GM23338 (cell line): ENCODE data around the gene STIP1. TPM values are rescaled to one million over a fixed set of nuclear protein-coding genes. Genes with fewer than 3 reads are reported as not detected.

Experiments used
- ATAC-seq: fragments of 200-7000 bp; cut with Tn5 transposase; 3 replicates; pipeline ENCODE4 v1.9.1; 2020
- DNase-seq: peaks from one replicate; pipeline ENCODE4 v3.0.0-alpha.2; 2015; ENCODE audit warnings: low spot score
- H2AFZ ChIP-seq: fragments of 200-600 bp; sonication (generic); 2 replicates; pipeline ENCODE4 v1.8.0; 2016; ENCODE audit warnings: antibody characterized with exemption, mild to moderate bottlenecking, moderate library complexity
- H3F3A ChIP-seq: fragments of 200-600 bp; sonication (generic); replicated peaks from 2 replicates; pipeline ENCODE4 v1.8.0; 2017; ENCODE audit warnings: antibody characterized with exemption, mixed run types, low read depth
- H3K27ac ChIP-seq: fragments of 200-600 bp; sonication (generic); 2 replicates; pipeline ENCODE4 v1.6.1; 2016; ENCODE audit warnings: low read depth
- H3K27me3 ChIP-seq: fragments of 200-600 bp; sonication (generic); 2 replicates; pipeline ENCODE4 v1.8.0; 2016; ENCODE audit warnings: mild to moderate bottlenecking, mixed run types, moderate library complexity; ENCODE audit not compliant: insufficient read depth
- H3K36me3 ChIP-seq: fragments of 200-600 bp; sonication (generic); 2 replicates; pipeline ENCODE4 v1.8.0; 2016; ENCODE audit warnings: mild to moderate bottlenecking; ENCODE audit not compliant: insufficient read depth
- H3K4me1 ChIP-seq: fragments of 200-600 bp; sonication (generic); 2 replicates; pipeline ENCODE4 v1.8.0; 2016; ENCODE audit warnings: mild to moderate bottlenecking, moderate library complexity; ENCODE audit not compliant: insufficient read depth
- H3K4me2 ChIP-seq: fragments of 200-600 bp; sonication (generic); 2 replicates; pipeline ENCODE4 v1.7.1; 2017; ENCODE audit warnings: mixed run types
- H3K4me3 ChIP-seq: fragments of 200-600 bp; sonication (generic); 2 replicates; pipeline ENCODE4 v1.6.1; 2016; ENCODE audit warnings: mixed run types
- H3K79me2 ChIP-seq: fragments of 200-600 bp; sonication (generic); replicated peaks from 2 replicates; pipeline ENCODE4 v1.8.0; 2017; ENCODE audit warnings: mild to moderate bottlenecking; ENCODE audit not compliant: insufficient read depth
- H3K9me2 ChIP-seq: fragments of 200-600 bp; sonication (generic); 2 replicates; pipeline ENCODE4 v1.8.0; 2017; ENCODE audit not compliant: insufficient read depth
- H4K20me1 ChIP-seq: fragments of 200-600 bp; sonication (generic); replicated peaks from 2 replicates; pipeline ENCODE4 v1.8.0; 2017; ENCODE audit warnings: mild to moderate bottlenecking; ENCODE audit not compliant: insufficient read depth
- H3K27ac Mint-ChIP-seq: 2 replicates; pipeline ENCODE4 v1.8.0; 2020; ENCODE audit warnings: inconsistent platforms, mild to moderate bottlenecking, moderate library complexity, mixed read lengths
- H3K27me3 Mint-ChIP-seq: 3 replicates; pipeline ENCODE4 v1.8.0; 2022; ENCODE audit warnings: low read depth, mild to moderate bottlenecking, moderate library complexity, mixed read lengths, inconsistent platforms; ENCODE audit not compliant: insufficient read depth, poor library complexity
- H3K36me3 Mint-ChIP-seq: 3 replicates; pipeline ENCODE4 v1.8.0; 2021; ENCODE audit warnings: low read depth, mild to moderate bottlenecking, inconsistent platforms, moderate library complexity, mixed read lengths
- H3K4me1 Mint-ChIP-seq: 3 replicates; pipeline ENCODE4 v1.8.0; 2020; ENCODE audit warnings: mild to moderate bottlenecking, inconsistent platforms, mixed read lengths
- H3K4me3 Mint-ChIP-seq: 3 replicates; pipeline ENCODE4 v1.8.0; 2021; ENCODE audit warnings: moderate library complexity, mild to moderate bottlenecking, inconsistent platforms, mixed read lengths
- H3K9me3 Mint-ChIP-seq: 3 replicates; pipeline ENCODE4 v1.8.0; 2020; ENCODE audit warnings: moderate library complexity, mild to moderate bottlenecking, inconsistent platforms, mixed read lengths
- EZH2 ChIP-seq: fragments of 200-600 bp; sonication (generic); IDR thresholded peaks from one replicate; pipeline ENCODE4 v1.8.0; 2017; ENCODE audit warnings: antibody characterized with exemption, mild to moderate bottlenecking, low read depth; ENCODE audit not compliant: unreplicated experiment
- STAT1 ChIP-seq: IDR thresholded peaks from one replicate; pipeline ENCODE4 v1.6.1; 2016; ENCODE audit warnings: antibody characterized with exemption; ENCODE audit not compliant: unreplicated experiment
- polyA plus RNA-seq: library from polyadenylated mRNA; unstranded; fragments of >200 nt; fragmentation: Nextera tagmentation; extraction: Ambion mirVana; gene quantifications from 2 replicates; pipeline ENCODE4 v1.2.1, GENCODE V29; 2016
- total RNA-seq: library from RNA; depleted of rRNA; stranded (reverse); fragments of >200 nt; shearing (Covaris generic); gene quantifications from 2 replicates; pipeline ENCODE4 v1.2.3, GENCODE V29; 2014
- TF ChIP-seq, protein P1 (sequence below), 2 experiments: fragments of 200-600 bp in 1 of 2; sonication (generic) in 1 of 2; conservative IDR thresholded peaks; 2 replicates each; pipeline versions ENCODE4 v1.5.1 to v1.6.1; 2016 to 2017; ENCODE audit warnings: antibody characterized with exemption in 2 of 2, low read depth in 2 of 2, mild to moderate bottlenecking in 2 of 2, moderate library complexity in 1 of 2
- TF ChIP-seq, protein P2 (sequence below): IDR thresholded peaks from 2 replicates; pipeline ENCODE4 v1.6.1; 2016; ENCODE audit warnings: antibody characterized with exemption

STIP1 gene
- total and polyA plus RNA-seq, 2 experiments from 2014 or later = 213 to 351 TPM

DNA sequence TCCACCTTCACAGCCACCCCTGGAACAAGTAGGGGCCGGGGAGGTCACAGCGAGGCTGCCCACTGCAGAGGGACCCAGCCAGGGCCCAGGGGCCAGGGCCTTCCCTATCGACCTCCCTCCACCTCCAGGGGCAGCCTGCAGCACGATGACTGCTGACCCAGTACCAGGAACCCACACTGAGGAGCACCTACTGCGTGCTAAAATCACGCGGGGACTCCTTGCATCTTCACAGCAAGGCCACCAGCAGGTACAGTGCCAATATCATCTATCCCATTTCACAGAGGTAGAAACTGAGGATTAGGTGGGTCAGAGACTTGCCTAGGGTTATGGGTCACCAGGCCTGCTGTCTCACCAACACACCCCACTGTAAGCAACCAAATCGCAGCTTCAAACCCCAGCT, 34.6 kb upstream of the STIP1 start:
- H3K27ac ChIP-seq = no peak overlapping the region
- no peak overlapping the region for H3K4me2 ChIP-seq
- H3K4me3 ChIP-seq = no peak overlapping the region
- no peak for TF ChIP-seq EZH2
- Mint-ChIP-seq H3K36me3 (no peaks in the 10 kb centered on the region; the same call in 2 of the 3 replicates), H3K4me1 (peaks cover 28% of the 10 kb centered on the region), H3K4me3 (no peak overlapping the region), H3K27me3 (peaks cover 19% of the 10 kb centered on the region), H3K9me3 (no peaks in the 10 kb centered on the region), H3K27ac (no peak overlapping the region)
- H3K9me2 ChIP-seq = no peaks in the 10 kb centered on the region
- H3K27me3 ChIP-seq = no peaks in the 10 kb centered on the region
- ATAC-seq (no peak), DNase-seq (no peak)
- H3K4me1 ChIP-seq = peaks cover 11% of the 10 kb centered on the region
- 0 out of 2 replicates have a peak, but pooled peaks cover 11% of the 10 kb centered on the region for H3F3A ChIP-seq
- no peaks in the 10 kb centered on the region for H3K36me3 ChIP-seq
- no peaks in the 10 kb centered on the region for H3K79me2 ChIP-seq
- H4K20me1 ChIP-seq = no peaks in the 10 kb centered on the region; the same call in 1 of the 2 replicates
- H2AFZ ChIP-seq = no peak overlapping the region

DNA sequence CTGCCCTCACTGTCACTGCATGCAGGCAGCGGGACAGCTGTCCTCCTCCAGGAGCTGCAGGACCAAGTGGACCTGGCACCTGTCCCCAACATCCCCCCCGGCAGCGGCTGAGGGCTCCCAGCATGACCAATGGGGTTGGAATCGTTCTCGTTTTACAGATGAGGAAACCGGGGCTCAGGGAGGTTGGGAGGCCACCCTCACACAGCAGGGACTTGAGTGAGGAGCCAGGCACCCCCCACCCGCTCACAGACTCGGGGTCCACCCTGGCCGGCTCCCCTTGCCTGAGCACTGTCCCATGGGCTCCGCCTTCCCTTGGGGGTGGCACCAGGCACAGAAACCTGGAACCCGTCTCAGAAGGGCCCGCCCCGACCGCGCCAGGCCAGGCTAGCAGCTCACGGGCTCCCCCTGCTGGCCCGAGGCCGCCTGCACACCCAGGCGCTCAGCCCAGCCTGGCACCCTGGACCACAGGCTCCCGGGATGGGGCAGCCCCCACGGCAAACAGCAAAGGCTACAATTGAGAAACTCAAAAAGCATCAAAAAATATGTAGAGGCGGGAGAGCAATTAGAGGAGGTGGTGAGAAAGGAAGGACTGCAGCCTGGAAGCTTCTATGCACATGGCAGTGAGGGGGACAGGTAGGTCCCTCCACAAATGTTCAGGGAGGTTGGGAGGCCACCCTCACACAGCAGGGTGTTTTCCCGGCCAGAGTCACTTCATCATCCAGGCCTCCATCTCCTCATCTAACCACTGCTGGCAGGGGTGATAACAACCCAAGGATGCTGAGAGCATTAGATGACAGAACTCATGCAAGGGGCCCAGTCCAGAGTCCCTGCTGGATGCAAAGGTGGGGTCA, 32.9 kb upstream of the STIP1 start:
- Mint-ChIP-seq H3K36me3 (no peaks in the 10 kb centered on the region; the same call in 2 of the 3 replicates), H3K27me3 (peaks cover 17% of the 10 kb centered on the region), H3K4me3 (no peak overlapping the region), H3K9me3 (no peaks in the 10 kb centered on the region), H3K4me1 (peaks cover 25% of the 10 kb centered on the region), H3K27ac (no peak overlapping the region)
- Histone ChIP-seq H2AFZ (no peak overlapping the region), H3K4me1 (peaks cover 11% of the 10 kb centered on the region), H3K27ac (no peak overlapping the region), H3K4me3 (no peak overlapping the region), H4K20me1 (peaks cover 6% of the 10 kb centered on the region), H3K79me2 (no peaks in the 10 kb centered on the region), H3K36me3 (no peaks in the 10 kb centered on the region), H3K4me2 (no peak overlapping the region), H3F3A (0 out of 2 replicates have a peak, but pooled peaks cover 6% of the 10 kb centered on the region), H3K27me3 (peaks cover 3% of the 10 kb centered on the region; the same call in 1 of the 2 replicates), H3K9me2 (no peaks in the 10 kb centered on the region)
- DNase-seq (peak; percentile 72), ATAC-seq (peak; percentile 88)
- TF ChIP-seq, protein P1, sequence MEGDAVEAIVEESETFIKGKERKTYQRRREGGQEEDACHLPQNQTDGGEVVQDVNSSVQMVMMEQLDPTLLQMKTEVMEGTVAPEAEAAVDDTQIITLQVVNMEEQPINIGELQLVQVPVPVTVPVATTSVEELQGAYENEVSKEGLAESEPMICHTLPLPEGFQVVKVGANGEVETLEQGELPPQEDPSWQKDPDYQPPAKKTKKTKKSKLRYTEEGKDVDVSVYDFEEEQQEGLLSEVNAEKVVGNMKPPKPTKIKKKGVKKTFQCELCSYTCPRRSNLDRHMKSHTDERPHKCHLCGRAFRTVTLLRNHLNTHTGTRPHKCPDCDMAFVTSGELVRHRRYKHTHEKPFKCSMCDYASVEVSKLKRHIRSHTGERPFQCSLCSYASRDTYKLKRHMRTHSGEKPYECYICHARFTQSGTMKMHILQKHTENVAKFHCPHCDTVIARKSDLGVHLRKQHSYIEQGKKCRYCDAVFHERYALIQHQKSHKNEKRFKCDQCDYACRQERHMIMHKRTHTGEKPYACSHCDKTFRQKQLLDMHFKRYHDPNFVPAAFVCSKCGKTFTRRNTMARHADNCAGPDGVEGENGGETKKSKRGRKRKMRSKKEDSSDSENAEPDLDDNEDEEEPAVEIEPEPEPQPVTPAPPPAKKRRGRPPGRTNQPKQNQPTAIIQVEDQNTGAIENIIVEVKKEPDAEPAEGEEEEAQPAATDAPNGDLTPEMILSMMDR (conservative IDR thresholded peaks at IDR 0.05; ENCODE audit: low read depth in 2 of 2) = peak; percentile 94
- TF ChIP-seq STAT1 = no peak

DNA sequence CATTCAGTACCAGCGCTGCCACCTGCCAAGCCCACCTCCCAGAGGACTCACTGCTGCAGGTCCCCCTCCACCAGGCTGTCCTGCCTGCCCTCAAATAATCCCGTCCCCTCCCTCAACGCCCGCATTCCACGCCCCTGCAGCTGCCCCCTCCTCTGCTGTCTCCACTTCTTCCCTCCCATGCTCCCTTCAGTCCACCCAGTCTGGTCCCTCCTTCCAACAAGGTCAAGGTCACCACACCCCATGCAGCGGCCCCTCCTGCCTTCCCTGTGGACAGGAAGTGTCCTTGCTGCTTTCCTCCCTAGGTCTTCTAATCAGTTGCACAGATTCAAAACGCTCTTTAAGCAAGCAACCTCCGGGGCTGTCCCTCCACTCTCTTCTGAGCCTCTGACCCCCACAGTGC, 32.2 kb upstream of the STIP1 start:
- Mint-ChIP-seq H3K36me3 (no peaks in the 10 kb centered on the region; the same call in 2 of the 3 replicates), H3K27ac (no peak overlapping the region), H3K9me3 (no peaks in the 10 kb centered on the region), H3K4me1 (peaks cover 20% of the 10 kb centered on the region), H3K27me3 (peaks cover 17% of the 10 kb centered on the region), H3K4me3 (peak overlapping the region; percentile 47; the same call in 2 of the 3 replicates)
- DNase-seq = peak; percentile 26
- Histone ChIP-seq H3K4me1 (peaks cover 7% of the 10 kb centered on the region; the same call in 1 of the 2 replicates), H3K27ac (no peak overlapping the region), H3F3A (0 out of 2 replicates have a peak, but pooled peaks cover 6% of the 10 kb centered on the region), H3K36me3 (no peaks in the 10 kb centered on the region), H3K4me2 (peak overlapping the region; percentile 51; the same call in 1 of the 2 replicates), H4K20me1 (peaks cover 6% of the 10 kb centered on the region), H3K9me2 (no peaks in the 10 kb centered on the region), H3K4me3 (no peak overlapping the region), H3K27me3 (peaks cover 3% of the 10 kb centered on the region; the same call in 1 of the 2 replicates), H2AFZ (no peak overlapping the region), H3K79me2 (no peaks in the 10 kb centered on the region)
- ATAC-seq = peak; percentile 11
- TF ChIP-seq, protein P2, sequence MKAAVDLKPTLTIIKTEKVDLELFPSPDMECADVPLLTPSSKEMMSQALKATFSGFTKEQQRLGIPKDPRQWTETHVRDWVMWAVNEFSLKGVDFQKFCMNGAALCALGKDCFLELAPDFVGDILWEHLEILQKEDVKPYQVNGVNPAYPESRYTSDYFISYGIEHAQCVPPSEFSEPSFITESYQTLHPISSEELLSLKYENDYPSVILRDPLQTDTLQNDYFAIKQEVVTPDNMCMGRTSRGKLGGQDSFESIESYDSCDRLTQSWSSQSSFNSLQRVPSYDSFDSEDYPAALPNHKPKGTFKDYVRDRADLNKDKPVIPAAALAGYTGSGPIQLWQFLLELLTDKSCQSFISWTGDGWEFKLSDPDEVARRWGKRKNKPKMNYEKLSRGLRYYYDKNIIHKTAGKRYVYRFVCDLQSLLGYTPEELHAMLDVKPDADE = no peak
